Esophagus muscularis mucosa (tissue), 4 donors: ENCODE data around the gene C6orf89. TPM values are rescaled to one million over a fixed set of nuclear protein-coding genes. Genes with fewer than 3 reads are reported as not detected.

Experiments
- DNase-seq: peaks from one replicate; pipeline ENCODE4 v3.0.0-alpha.2; 2017; ENCODE audit errors: extremely low spot score
- H3K27ac ChIP-seq, 4 donors: fragments of 200-600 bp; sonication (generic); replicated peaks in 1 of 4; 1 replicate in 3 of 4; 2 replicates in 1 of 4; pipeline ENCODE4 v1.5.1; 2016 to 2019; ENCODE audit warnings: mild to moderate bottlenecking in 1 of 4
- H3K27me3 ChIP-seq, 4 donors: fragments of 200-600 bp; sonication (generic); one replicate each; pipeline versions ENCODE4 v1.5.1 to v1.6.0; 2016 to 2019
- H3K36me3 ChIP-seq, 4 donors: fragments of 200-600 bp; sonication (generic); one replicate each; pipeline ENCODE4 v1.5.1; 2016 to 2019
- H3K4me1 ChIP-seq, 4 donors: fragments of 200-600 bp; sonication (generic); one replicate each; pipeline ENCODE4 v1.5.1; 2016 to 2019
- H3K4me3 ChIP-seq, 4 donors: fragments of 200-600 bp; sonication (generic); 1 replicate in 2 of 4; 2 replicates in 2 of 4; pipeline ENCODE4 v1.5.1; 2016 to 2019; ENCODE audit warnings: mild to moderate bottlenecking in 4 of 4, moderate library complexity in 1 of 4
- H3K9me3 ChIP-seq, 4 donors: fragments of 200-600 bp; sonication (generic); 1 replicate in 3 of 4; 2 replicates in 1 of 4; pipeline ENCODE4 v1.5.1; 2016 to 2019
- CTCF ChIP-seq, 3 experiments: fragments of 200-600 bp in 2 of 3; fragments of 450-650 bp in 1 of 3; sonication (generic) in 2 of 3; IDR thresholded peaks; one replicate each; pipeline ENCODE4 v1.5.1; 2017 to 2019; ENCODE audit warnings: antibody characterized with exemption in 3 of 3, mild to moderate bottlenecking in 2 of 3, moderate library complexity in 1 of 3
- EP300 ChIP-seq: sonication (generic); formaldehyde crosslinking; IDR thresholded peaks from one replicate; pipeline ENCODE4 v1.6.1; 2017; ENCODE audit warnings: antibody characterized with exemption
- POLR2A ChIP-seq: fragments of 450-650 bp; IDR thresholded peaks from one replicate; pipeline ENCODE4 v1.6.1; 2017; ENCODE audit warnings: antibody characterized with exemption, moderate library complexity, mild to moderate bottlenecking, low read depth
- POLR2AphosphoS5 ChIP-seq, 2 donors: sonication (generic); formaldehyde crosslinking; IDR thresholded peaks; one replicate each; pipeline ENCODE4 v1.6.1; 2017; ENCODE audit warnings: antibody characterized with exemption in 2 of 2
- WGBS: methylation state at CpG from one replicate; pipeline ENCODE4 v1.1.5; 2018; 5-methylcytosine and 5-hydroxymethylcytosine counted together
- intact Hi-C: fragments of 100-400 bp; cut with DNase I; formaldehyde crosslinking; loops from one replicate; pipeline ENCODE4 v1.15.1; 2023
- total RNA-seq, 4 donors: library from RNA; depleted of rRNA; stranded (reverse); fragments of >200 nt; gene quantifications; one replicate each; pipeline versions ENCODE4 v1.1.0 to v1.2.1, GENCODE V29; 2016

The C6orf89 gene
- total RNA-seq, 4 donors from 2014 or later = 56.5 to 66.2 (median 59.0) TPM

GRCh38 chr6:36844232-36845170, 41.3 kb upstream of the C6orf89 start:
- peaks cover 23 to 36% (median 31%) of the 10 kb centered on the region in 4 donors for H3K4me1 ChIP-seq
- H3K4me3 ChIP-seq = no peak overlapping the region
- peaks cover 0 to 12% (median 0%) of the 10 kb centered on the region in 4 donors for H3K27me3 ChIP-seq
- no peaks in the 10 kb centered on the region for H3K36me3 ChIP-seq
- no peak for DNase-seq
- no peak for TF ChIP-seq EP300
- no peak for TF ChIP-seq CTCF (IDR thresholded peaks at IDR 0.05)
- TF ChIP-seq POLR2A = no peak
- TF ChIP-seq POLR2AphosphoS5 (IDR thresholded peaks at IDR 0.05) = no peak
- H3K27ac ChIP-seq = no peak overlapping the region
- intact Hi-C loops = no loop called here
- 75% methylated on average over 19 of the region's 19 CpGs for WGBS
- H3K9me3 ChIP-seq = no peaks in the 10 kb centered on the region

GRCh38 chr6:36845233-36845632, 40.5 kb upstream of the C6orf89 start:
- H3K36me3 ChIP-seq = no peaks in the 10 kb centered on the region
- TF ChIP-seq POLR2AphosphoS5 (IDR thresholded peaks at IDR 0.05) = no peak
- no peak for TF ChIP-seq CTCF (IDR thresholded peaks at IDR 0.05)
- no peak for TF ChIP-seq EP300
- no peak for TF ChIP-seq POLR2A
- peaks cover 0 to 4% (median 0%) of the 10 kb centered on the region in 4 donors for H3K27me3 ChIP-seq
- no peaks in the 10 kb centered on the region for H3K9me3 ChIP-seq
- 90% methylated on average over 4 of the region's 4 CpGs for WGBS
- intact Hi-C loops = no loop called here
- no peak overlapping the region for H3K4me3 ChIP-seq
- no peak for DNase-seq
- H3K4me1 ChIP-seq = peaks cover 16 to 39% (median 28%) of the 10 kb centered on the region in 4 donors
- no peak overlapping the region for H3K27ac ChIP-seq

- DNase-seq = no peak
- H3K27ac ChIP-seq = no peak overlapping the region
- WGBS = 98% methylated on average over 4 of the region's 4 CpGs
- H3K36me3 ChIP-seq = no peaks in the 10 kb centered on the region
- H3K4me3 ChIP-seq = no peak overlapping the region
- H3K27me3 ChIP-seq = no peaks in the 10 kb centered on the region
- H3K9me3 ChIP-seq = no peaks in the 10 kb centered on the region
- intact Hi-C loops = no loop called here
- TF ChIP-seq POLR2AphosphoS5 (IDR thresholded peaks at IDR 0.05) = no peak
- no peak for TF ChIP-seq CTCF (IDR thresholded peaks at IDR 0.05)
- no peak for TF ChIP-seq POLR2A
- no peak for TF ChIP-seq EP300
- peaks cover 8 to 36% (median 23%) of the 10 kb centered on the region in 4 donors for H3K4me1 ChIP-seq
Observed at GRCh38 chr6:36847152-36847551, 38.6 kb upstream of the C6orf89 start.

- no peaks in the 10 kb centered on the region for H3K27me3 ChIP-seq
Observed at GRCh38 chr6:36847991-36848390, 37.8 kb upstream of the C6orf89 start.

More at GRCh38 chr6:36847991-36848390, 37.8 kb upstream of the C6orf89 start:
- Histone ChIP-seq H3K27ac (no peak overlapping the region), H3K9me3 (no peaks in the 10 kb centered on the region), H3K4me3 (no peak overlapping the region), H3K4me1 (peaks cover 14 to 41% (median 31%) of the 10 kb centered on the region in 4 donors), H3K36me3 (no peaks in the 10 kb centered on the region)
- DNase-seq = no peak
- intact Hi-C loops = no loop called here
- WGBS = 91% methylated on average over 6 of the region's 6 CpGs
- TF ChIP-seq POLR2A = no peak
- no peak for TF ChIP-seq EP300
- TF ChIP-seq CTCF (IDR thresholded peaks at IDR 0.05) = no peak
- TF ChIP-seq POLR2AphosphoS5 (IDR thresholded peaks at IDR 0.05) = no peak
